Germinal center (tissue), 1 donor: Measurements from ENCODE around the gene CACNA2D4.
A peak's percentile ranks its signal among the peaks of the same experiment; 100 is the strongest.

Experiments used
- DNase-seq: peaks from one replicate; pipeline ENCODE4 v3.0.0; 2012; ENCODE audit warnings: mixed read lengths, low spot score

Gene CACNA2D4

GRCh38 chr12:1815814-1816729 is 102.4 kb downstream of the CACNA2D4 start:
- DNase-seq, result no peak

- no peak for DNase-seq
These were observed 103.3 kb downstream of the CACNA2D4 start for GRCh38 chr12:1815108-1815507.

GRCh38 chr12:1814266-1814665 is 104.2 kb downstream of the CACNA2D4 start:
- no peak for DNase-seq

- DNase-seq, result no peak
These were observed 105.7 kb downstream of the CACNA2D4 start for GRCh38 chr12:1812650-1813302.

GRCh38 chr12:1811948-1812291 is 106.5 kb downstream of the CACNA2D4 start:
- DNase-seq, result no peak

GRCh38 chr12:1811281-1811947 is 107.0 kb downstream of the CACNA2D4 start:
- DNase-seq, result no peak

GRCh38 chr12:1810931-1811280 is 107.5 kb downstream of the CACNA2D4 start:
- DNase-seq, result no peak

- DNase-seq, result no peak
These were observed 108.1 kb downstream of the CACNA2D4 start for GRCh38 chr12:1810201-1810930.

- DNase-seq, result no peak
These were observed 108.8 kb downstream of the CACNA2D4 start for GRCh38 chr12:1809591-1810190.

GRCh38 chr12:1808798-1809480 is 109.5 kb downstream of the CACNA2D4 start:
- DNase-seq, result no peak

GRCh38 chr12:1808036-1808797 is 110.2 kb downstream of the CACNA2D4 start:
- DNase-seq, result no peak

- DNase-seq, result no peak
These were observed 111.2 kb downstream of the CACNA2D4 start for GRCh38 chr12:1807087-1807860.

- DNase-seq, result no peak
These were observed 112.0 kb downstream of the CACNA2D4 start for GRCh38 chr12:1806301-1807086.

- DNase-seq, result no peak
These were observed 112.9 kb downstream of the CACNA2D4 start for GRCh38 chr12:1805441-1806081.

- peak; percentile 91 for DNase-seq
These were observed 113.7 kb downstream of the CACNA2D4 start for GRCh38 chr12:1804545-1805332.

- no peak for DNase-seq
These were observed 114.7 kb downstream of the CACNA2D4 start for GRCh38 chr12:1803736-1804135.

GRCh38 chr12:1801303-1801975 is 117.0 kb downstream of the CACNA2D4 start:
- DNase-seq, result no peak
